Dedifferentiated amniotic fluid mesenchymal stem cell (primary cell): Measurements from ENCODE around the gene PCSK2.

Experiments
- DNase-seq: peaks from one replicate; pipeline ENCODE4 v3.0.0-alpha.2; 2016; ENCODE audit errors: extremely low spot score

Gene PCSK2

DNA sequence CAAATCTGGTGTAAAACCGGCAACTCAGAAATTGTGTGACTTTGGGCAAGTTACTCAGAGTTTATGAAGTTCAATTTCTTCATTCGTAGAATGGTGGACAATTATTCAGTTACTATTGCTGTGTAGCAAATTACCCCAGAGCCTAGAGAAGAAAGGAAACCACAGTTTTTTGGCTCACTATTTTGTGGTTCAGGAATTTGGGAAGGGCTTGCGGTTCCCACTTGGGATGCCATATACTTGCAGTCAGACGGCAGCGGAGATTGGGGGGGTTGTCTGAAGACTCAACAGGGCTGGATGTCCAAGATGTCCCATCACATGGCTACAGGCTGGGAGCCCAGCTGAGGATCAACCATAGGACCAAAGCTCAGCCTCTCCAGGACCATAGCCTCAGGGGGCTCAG is 108.1 kb downstream of the PCSK2 start:
- no peak for DNase-seq

DNA sequence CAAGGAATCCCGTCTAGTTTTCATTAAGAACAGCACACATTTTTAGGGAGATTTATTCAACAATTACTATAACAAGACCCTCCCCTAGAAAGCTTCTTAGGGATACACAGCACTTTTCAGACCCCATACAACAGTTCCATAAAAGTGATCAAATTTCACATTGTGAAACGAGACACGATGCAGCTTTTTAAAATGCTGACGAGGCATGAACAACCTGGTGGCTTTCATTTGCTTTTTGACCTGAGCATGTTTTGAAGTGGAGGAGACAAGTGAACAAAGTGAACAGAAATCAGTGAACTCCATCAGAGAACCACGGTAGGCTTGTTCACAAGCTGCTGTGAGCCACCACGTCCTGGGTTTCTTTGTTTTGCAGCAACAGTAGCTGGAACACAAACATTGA is 112.2 kb downstream of the PCSK2 start:
- no peak for DNase-seq

- DNase-seq = no peak
These were observed 116.3 kb downstream of the PCSK2 start for GRCh38 chr20:17343091-17343490.

- peak; percentile 28 for DNase-seq
These were observed 117.0 kb downstream of the PCSK2 start for GRCh38 chr20:17343656-17344452.

DNA sequence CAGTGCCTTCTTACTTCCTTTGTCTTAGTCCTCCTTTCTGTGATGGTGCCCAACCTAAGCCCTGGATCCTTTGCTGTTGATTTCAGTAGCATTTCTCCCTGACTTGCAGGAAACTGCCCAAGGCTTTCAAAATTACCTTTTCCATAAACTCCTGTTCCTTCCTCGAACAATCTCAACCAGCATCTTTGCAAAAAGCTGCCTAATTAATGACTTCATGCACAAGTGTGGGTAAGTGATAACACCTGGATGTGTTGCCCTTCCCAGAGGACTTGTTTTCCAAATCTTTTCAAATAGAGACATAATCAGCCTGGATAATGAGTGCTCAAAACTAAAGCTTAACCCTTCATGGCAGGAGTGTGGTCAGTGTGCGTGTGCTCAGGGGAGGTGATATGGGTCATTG is 118.0 kb downstream of the PCSK2 start:
- no peak for DNase-seq

GRCh38 chr20:17345321-17345720 is 118.5 kb downstream of the PCSK2 start:
- DNase-seq = no peak

- DNase-seq = no peak
These were observed 123.5 kb downstream of the PCSK2 start for GRCh38 chr20:17350321-17350720.

- no peak for DNase-seq
These were observed 130.4 kb downstream of the PCSK2 start for GRCh38 chr20:17357238-17357637.

GRCh38 chr20:17358854-17359253 is 132.0 kb downstream of the PCSK2 start:
- no peak for DNase-seq

GRCh38 chr20:17364681-17365080 is 137.8 kb downstream of the PCSK2 start:
- DNase-seq = no peak

- DNase-seq = no peak
These were observed 139.0 kb downstream of the PCSK2 start for GRCh38 chr20:17365831-17366230.

DNA sequence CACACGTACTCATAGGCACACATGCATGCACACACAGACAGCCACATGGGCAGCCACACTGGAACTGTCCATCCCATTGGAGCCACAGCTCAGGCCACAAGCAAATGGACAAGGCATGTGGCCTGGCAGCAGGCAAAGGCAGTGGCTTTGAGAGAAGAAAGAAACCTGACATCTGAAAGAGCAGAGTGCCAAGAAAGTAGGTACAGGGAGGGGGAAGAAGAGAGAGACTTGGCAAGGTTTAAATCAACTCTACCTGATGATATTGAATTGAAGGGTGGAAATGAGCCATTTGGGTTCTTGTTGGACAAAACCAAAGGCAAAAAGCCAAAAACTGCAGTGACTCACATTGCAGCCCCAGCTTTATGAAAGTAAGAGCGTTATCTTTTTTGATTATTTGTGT is 142.7 kb downstream of the PCSK2 start:
- DNase-seq = no peak

DNA sequence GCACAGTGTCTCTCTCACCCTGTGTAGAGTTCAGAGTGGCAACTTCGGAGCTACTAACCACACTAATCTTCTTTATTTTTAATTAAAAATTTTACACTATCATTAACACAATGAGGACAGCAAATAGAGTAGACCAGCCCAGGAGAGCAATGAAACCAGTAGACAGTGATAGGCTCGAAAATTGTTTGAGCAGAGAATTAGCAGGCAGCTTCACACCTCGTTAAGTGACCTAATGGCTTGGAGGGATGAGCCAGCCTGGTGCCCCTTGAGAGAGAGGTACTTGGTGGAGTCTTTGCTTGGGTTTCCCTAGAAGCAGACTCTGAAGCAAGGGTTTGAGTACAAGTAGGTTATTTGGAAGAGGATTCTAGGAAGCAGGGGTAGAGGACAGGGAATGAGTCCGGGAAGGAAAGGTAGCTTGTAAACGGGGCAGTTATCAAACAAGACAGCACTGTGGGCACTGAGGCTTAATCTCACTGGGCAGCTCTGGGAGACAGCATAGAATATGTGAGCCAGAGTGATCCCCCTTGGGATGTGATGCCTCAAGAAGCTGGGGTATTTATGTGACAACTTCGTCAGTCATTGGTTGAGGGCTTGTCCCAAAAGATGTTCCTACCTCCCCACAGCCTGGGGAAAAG is 146.1 kb downstream of the PCSK2 start:
- no peak for DNase-seq

- no peak for DNase-seq
These were observed 147.2 kb downstream of the PCSK2 start for GRCh38 chr20:17374086-17374485.

DNA sequence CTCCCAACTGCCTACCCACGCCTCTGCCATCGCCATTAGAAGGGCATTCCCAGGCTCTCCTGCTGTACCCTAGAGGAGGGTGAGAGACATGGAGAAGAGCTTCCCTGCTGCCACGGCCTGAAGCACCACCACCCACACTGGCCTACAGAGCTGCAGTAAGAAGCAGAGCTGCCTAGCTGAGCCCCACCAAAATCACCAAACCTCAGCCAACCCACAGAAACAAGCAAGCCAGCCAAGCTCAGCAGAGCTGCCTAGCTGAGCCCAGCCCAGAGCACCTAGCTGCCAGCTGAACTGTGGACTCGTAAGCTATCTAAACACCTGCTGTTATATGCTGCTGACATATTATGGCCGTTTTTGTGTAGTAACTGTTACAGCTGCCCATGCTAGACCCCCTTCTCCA is 149.2 kb downstream of the PCSK2 start:
- DNase-seq = no peak

- DNase-seq = no peak
These were observed 150.4 kb downstream of the PCSK2 start for GRCh38 chr20:17377231-17377630.

- DNase-seq = no peak
These were observed 152.8 kb downstream of the PCSK2 start for GRCh38 chr20:17379651-17380050.

DNA sequence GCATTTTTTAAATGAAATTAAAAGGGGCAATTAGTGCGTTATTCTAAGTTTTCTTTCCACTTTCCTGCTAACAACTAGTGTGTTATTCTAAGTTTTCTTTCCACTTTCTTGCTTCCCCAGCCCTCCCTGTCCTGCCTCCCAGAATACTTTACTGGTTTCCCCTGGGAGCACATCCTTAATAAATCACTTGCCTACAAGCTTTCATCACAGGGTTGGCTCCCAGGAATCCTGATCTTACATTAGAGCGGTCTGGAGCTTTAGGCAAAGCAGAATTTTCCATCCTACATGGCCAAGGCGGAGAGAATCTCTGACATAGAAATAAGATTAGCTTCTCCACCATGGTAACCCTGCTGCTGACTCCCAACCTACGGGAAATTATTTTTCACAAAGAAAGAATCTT is 154.0 kb downstream of the PCSK2 start:
- no peak for DNase-seq

DNA sequence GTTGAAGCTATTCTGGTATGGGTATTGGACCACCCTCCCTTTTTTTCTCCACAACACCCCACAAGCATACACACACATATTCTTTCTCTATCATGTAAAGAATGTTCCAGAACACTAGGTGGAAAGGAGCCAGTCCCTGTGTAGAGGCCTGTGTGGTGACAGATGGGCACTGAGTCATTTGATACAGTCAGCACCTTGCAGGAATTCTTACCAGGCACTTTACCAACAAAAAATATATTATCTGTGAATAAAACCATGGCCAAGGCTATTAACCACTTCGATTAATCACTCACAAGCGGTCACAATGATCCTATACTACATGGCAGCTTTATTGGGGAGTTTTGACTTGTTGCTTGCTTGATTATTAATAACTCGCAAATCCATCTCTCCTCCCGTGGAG is 154.9 kb downstream of the PCSK2 start:
- no peak for DNase-seq

GRCh38 chr20:17385798-17386197 is 159.0 kb downstream of the PCSK2 start:
- DNase-seq = no peak

DNA sequence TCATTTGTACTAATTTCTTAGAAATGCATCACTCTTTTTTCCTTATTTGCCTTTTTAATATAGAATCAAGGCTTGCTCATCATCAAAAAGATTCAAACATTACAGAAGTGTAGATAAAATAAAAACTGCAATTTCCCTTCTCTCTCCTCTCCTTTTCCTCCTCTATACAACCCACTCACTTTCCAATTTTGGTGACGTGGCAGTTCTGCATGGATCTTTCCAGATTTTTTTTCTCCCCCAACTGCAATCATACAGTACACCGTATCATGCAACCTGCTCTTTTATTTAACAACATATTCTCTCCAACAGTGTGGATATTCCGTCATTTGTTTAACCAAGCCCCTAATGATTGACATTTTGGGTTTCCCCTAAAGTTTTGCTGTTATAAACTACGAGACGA is 163.8 kb downstream of the PCSK2 start:
- DNase-seq = no peak

DNA sequence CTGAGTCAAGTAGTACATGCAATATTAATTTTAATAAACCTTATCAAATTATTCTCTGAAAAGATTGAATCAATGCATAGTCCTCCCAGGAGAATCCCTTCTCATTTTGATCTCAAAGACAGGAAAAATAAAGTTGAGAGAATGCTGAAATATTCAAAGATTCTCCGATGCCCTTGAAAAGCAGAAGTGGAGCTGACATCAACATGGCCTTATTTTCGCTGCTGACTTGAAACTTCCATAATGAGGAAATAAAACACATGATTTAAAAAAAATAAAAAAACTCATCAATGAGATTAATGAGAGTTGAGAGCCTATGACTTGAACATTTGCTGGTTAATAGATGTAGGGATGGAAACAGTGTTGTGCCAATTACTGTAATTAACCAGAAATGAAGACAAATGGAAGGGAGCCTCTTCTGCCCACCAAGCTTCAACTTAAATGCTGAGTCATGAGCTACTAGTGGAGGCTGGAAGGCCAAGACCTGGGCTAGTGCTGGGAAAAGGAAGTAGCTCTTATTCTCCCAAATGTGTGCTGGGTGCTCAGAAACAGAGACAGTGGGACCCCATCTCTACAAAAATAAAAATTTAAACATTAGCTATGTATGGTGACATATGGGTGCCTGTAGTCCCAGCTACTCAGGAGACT is 164.4 kb downstream of the PCSK2 start:
- DNase-seq = no peak

DNA sequence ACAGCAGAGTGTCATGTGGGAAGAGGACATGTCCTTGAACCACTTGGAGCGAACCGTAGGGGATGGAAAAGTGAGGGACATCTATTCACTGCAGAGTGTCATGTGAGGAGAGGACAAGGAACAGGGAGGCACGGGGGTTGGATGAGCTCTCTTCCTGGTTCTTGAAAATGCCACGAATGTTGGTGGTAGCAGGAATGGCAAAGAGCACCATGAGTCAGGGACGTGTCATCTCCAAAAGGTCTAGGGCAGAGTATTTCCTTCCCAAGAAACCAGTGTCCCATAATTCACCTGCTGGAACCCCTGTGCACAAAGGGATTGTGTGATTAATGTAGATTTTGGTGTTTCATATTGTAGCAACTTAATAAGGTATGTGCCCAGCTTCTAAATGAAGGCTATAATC is 167.6 kb downstream of the PCSK2 start:
- no peak for DNase-seq
